HG02870 (cell line): ENCODE results near the gene BMPR1B.

Source experiments
- ATAC-seq: cut with Tn5 transposase; IDR thresholded peaks from one replicate; pipeline ENCODE4 v1.9.1; 2021; ENCODE audit warnings: mild to moderate bottlenecking, moderate library complexity; ENCODE audit not compliant: unreplicated experiment

BMPR1B gene

GRCh38 chr4:95084584-95084983, 326.8 kb downstream of the BMPR1B start:
- ATAC-seq: no peak

DNA sequence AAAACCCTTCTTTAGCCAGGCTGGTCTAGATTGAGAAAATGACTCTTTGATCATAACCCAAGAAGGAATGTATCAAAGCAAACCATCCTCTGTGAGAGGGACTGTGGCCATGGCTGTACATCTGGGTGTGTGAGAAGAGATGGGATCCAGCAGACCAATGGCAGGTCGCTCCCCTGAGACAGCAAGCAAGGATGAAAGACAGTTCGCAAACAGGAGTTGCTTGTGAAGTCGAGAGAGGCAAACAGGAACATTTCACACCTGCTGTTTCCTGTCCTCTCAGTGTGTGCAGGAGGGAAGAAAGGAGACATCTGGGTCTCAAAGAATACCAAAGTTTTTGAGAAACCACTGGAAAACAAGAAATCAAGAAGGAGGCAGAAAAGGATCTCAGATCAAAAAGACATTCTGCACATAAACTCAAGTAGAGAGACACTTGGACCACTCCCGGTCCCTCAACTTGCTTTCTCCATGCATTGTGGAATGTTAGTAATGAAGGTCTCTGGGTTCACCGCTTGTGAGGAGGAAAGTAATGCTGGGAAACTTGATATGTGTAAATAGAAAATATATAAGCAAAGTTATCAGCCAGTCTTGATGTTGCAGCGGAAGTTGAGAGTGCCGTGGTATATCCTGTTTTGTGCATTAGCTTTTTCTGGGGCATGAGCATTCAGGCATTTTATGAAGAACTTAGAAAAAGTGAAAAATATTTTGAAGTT, 327.5 kb downstream of the BMPR1B start:
- ATAC-seq: no peak

DNA sequence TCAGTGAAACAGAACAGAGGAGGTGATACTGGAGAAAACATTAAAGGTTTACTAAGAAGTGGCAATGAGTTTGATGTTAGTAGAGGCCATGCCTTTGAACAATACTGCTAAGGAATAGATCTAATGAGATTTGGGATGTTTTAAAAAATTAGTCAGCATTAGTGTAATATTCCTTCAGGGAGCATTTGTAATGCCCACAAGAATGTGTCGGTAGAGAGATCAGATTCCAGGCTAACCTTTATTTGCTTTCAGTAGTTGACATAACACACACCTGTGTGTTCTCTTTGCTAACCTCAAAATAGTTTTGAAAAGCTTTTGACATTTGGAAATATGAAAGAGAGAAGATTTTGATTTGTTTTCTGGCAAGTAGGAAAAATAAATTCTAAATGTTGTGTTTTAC, 328.8 kb downstream of the BMPR1B start:
- ATAC-seq: no peak

GRCh38 chr4:95087657-95088455, 330.1 kb downstream of the BMPR1B start:
- no peak for ATAC-seq

GRCh38 chr4:95091272-95091671, 333.5 kb downstream of the BMPR1B start:
- no peak for ATAC-seq

GRCh38 chr4:95092766-95093165, 335.0 kb downstream of the BMPR1B start:
- no peak for ATAC-seq

DNA sequence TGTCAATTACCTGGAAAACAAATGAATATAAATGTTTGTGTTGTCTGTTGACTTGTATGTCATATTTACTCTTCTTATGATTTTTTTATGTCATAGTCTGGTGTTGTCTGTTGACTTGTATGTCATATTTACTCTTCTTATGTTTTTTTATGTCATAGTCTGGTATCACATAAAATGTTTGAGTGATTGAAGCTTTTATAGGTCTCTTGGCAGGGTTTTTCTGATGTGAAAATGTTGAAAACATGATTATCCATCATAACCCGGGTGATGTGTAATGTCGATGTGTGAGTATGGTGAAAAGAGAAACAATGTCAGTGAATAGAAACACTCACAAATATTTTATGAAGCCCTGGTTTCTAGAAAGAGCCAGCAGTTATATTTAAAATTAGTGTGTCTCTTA, 335.7 kb downstream of the BMPR1B start:
- no peak for ATAC-seq

DNA sequence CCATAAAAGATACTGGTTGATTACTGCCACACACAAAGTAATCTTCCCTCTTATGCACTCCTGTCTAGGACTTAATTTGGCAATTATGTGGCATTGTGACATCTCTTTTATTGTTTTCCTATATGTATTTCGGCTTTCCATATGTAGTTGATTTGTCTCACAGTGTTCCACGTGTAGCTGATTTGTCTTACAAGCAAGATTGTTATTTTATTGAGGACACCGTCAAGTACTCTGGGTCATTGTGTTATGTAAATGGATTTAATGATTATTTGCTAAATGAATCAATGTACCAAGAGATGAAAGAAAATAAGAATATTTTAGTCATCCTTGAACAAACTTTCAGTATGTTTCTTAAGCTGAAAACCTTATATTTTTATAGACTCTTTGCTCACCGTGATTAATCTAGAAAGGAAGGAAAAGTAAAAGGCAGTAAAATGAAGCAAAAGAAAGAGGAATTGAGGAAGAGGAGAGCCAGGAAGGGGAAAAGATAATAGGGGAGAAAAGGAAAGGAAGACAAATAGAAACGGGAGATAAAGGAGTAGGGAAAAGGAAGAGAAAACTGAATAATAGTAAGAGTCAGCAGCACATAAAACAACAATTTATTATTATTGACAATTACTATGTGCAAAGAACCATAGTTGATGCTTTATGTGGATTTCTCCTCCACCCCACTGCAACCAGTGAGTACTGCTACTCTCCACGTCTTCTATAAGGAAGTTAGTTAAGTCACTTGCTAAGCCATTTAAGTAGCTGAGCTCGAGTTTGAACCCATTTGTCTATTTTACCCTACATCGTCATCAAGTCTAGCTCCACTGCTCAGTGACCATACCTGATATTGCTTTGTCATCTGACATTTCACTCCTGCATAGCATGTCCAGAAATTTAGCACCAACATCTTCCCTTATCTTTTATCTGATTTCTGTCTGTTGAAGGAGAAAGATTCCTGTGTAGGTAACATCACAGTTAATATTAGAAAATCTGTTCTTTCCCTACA, 336.5 kb downstream of the BMPR1B start:
- ATAC-seq: no peak

GRCh38 chr4:95095348-95095974, 337.7 kb downstream of the BMPR1B start:
- ATAC-seq: no peak

GRCh38 chr4:95102162-95102790, 344.5 kb downstream of the BMPR1B start:
- no peak for ATAC-seq

- ATAC-seq: no peak
These were observed 347.4 kb downstream of the BMPR1B start for GRCh38 chr4:95105112-95105511.

- no peak for ATAC-seq
These were observed 348.2 kb downstream of the BMPR1B start for GRCh38 chr4:95105983-95106382.

- ATAC-seq: no peak
These were observed 348.7 kb downstream of the BMPR1B start for GRCh38 chr4:95106408-95106928.

DNA sequence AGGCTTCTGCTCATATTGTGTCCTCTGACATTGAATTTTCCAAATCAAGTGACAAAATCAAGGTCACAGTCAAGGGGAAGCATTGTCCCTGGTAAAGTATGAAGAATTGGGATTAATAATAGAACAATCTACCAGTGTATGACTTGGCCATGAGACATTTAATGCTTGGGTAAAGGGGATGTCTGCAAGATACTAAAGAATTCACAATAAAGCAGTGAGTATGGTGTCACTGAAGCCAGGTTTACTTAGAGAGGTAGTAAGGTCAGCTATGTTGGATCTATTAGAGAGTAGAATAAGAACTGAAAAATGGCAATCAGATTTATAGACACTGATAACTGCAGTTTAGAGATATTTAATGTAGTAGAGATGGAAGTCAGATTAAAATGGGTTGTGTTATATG, 349.2 kb downstream of the BMPR1B start:
- no peak for ATAC-seq

DNA sequence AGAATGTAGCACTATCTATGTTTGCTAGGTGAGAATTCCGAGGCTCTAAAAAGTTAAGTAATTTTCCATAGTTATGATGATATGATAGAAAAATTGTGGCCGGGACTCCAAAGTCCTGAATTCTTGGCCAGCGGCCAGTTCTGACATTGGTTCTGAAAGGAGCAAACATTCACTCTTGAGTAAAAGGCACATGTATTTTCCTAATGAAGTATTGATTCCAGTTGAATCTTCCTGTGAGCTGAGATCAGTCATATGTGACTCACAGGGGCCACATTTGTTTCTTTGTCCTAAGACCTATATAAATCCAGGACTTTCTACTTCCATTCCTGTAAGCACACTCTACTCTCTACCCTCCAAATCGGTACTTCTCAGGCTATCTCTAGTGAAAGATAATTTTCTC, 349.9 kb downstream of the BMPR1B start:
- ATAC-seq: no peak

DNA sequence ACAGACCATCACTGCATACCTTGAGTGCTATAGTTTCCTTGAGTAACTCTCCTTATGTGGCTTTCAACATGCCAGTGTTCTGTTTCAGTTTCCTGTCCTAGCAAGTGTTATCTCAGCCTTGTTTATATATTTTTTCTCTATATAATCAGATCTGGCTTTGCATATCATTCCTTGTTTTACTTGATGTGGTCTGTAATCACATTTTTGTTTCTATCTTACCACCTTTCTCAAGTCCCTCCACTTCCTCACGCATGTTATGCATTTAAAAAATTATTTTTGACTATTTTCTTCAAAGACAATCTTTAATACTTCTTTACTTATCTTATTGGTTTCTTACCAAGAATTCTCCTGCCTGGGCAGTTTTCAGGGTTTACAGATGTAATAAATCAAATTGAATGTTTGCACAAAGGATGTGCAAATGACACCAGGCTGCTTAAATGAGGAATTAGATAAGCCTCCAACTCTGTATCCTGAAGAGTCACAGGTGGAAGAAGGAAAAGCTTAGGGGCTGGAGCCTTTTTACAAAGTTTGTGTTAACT, 351.2 kb downstream of the BMPR1B start:
- ATAC-seq: no peak

DNA sequence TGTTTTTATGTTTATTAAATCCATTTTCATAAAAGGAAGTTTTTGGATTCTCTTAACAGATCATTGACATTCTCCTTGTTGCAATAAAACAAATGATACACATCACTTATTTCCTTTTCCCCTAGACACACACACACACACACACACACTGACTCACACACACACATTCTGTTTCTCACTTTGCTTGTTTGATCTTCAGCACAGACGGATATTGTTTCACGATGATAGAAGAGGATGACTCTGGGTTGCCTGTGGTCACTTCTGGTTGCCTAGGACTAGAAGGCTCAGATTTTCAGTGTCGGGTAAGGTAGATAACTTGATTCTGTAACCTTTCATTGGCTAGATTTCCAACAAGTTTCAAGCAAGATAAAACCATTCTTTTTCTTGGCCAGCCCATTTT, 356.8 kb downstream of the BMPR1B start:
- no peak for ATAC-seq

GRCh38 chr4:95118497-95118896, 360.7 kb downstream of the BMPR1B start:
- no peak for ATAC-seq

GRCh38 chr4:95120456-95120855, 362.7 kb downstream of the BMPR1B start:
- no peak for ATAC-seq

DNA sequence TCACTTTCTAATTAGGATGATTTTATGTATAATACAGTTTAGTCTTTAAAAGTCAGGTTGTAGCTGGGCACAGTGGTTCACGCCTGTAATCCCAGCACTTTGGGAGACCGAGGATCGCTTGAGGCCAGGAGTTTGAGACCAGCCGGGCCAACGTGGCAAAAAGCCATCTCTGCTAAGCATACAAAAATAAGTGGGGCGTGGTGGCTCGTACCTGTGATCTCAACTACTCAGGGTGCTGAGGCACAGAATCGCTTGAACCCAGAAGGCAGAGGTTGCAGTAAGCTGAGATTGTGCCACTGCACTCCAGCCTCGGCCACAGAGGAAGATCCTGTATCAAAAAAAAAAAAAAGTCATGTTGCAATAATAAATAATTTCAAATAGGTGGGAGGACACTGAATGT, 364.2 kb downstream of the BMPR1B start:
- no peak for ATAC-seq
